SK-N-SH (cell line): ENCODE data around the gene ABHD15.

Source experiments
- ELF1 ChIP-seq: IDR thresholded peaks from 2 replicates; pipeline ENCODE4 v1.4.0; 2012
- EZH2phosphoT487 ChIP-seq: fragments of 200-600 bp; sonication (generic); IDR thresholded peaks from 2 replicates; pipeline ENCODE4 v1.6.1; 2017; ENCODE audit warnings: low read depth, mixed run types, mild to moderate bottlenecking, antibody characterized with exemption, moderate library complexity, borderline replicate concordance
- FOXM1 ChIP-seq: IDR thresholded peaks from 2 replicates; pipeline ENCODE4 v1.4.0; 2012; ENCODE audit warnings: low read depth, mild to moderate bottlenecking
- MEF2A ChIP-seq: IDR thresholded peaks from 2 replicates; pipeline ENCODE4 v1.4.0; 2012; ENCODE audit warnings: low read depth, borderline replicate concordance
- NRF1 ChIP-seq: IDR thresholded peaks from 2 replicates; pipeline ENCODE4 v1.6.1; 2012; ENCODE audit warnings: low read depth, mild to moderate bottlenecking, low read length
- RAD21 ChIP-seq: IDR thresholded peaks from 2 replicates; pipeline ENCODE4 v1.6.1; 2012; ENCODE audit warnings: mild to moderate bottlenecking, low read length
- RCOR1 ChIP-seq: fragments of 150-350 bp; IDR thresholded peaks from 2 replicates; pipeline ENCODE4 v1.6.1; 2017; ENCODE audit warnings: antibody characterized with exemption, low read length
- SIN3A ChIP-seq: IDR thresholded peaks from 2 replicates; pipeline ENCODE4 v1.6.1; 2012; ENCODE audit warnings: low read depth, mild to moderate bottlenecking, low read length, moderate library complexity, borderline replicate concordance
- SMC3 ChIP-seq: IDR thresholded peaks from 2 replicates; pipeline ENCODE4 v1.6.1; 2012; ENCODE audit warnings: low read depth, low read length, improper control_type of control experiment
- TAF1 ChIP-seq: IDR thresholded peaks from 2 replicates; pipeline ENCODE4 v1.6.1; 2012; ENCODE audit warnings: low read depth, mild to moderate bottlenecking, low read length, moderate library complexity, borderline replicate concordance
- TEAD4 ChIP-seq: IDR thresholded peaks from 2 replicates; pipeline ENCODE4 v1.4.0; 2012; ENCODE audit warnings: mild to moderate bottlenecking, borderline replicate concordance; ENCODE audit not compliant: insufficient read depth
- YY1 ChIP-seq: IDR thresholded peaks from 2 replicates; pipeline ENCODE4 v1.4.0; 2012; ENCODE audit warnings: low read depth, mild to moderate bottlenecking
- TF ChIP-seq, protein P1 (sequence below): IDR thresholded peaks from 2 replicates; pipeline ENCODE4 v1.6.1; 2012; ENCODE audit warnings: mild to moderate bottlenecking, low read depth, low read length, moderate library complexity
- TF ChIP-seq, protein P2 (sequence below): fragments of 200-600 bp; sonication (generic); IDR thresholded peaks from 2 replicates; pipeline ENCODE4 v1.6.1; 2017; ENCODE audit warnings: antibody characterized with exemption, mild to moderate bottlenecking, moderate library complexity

- no peak for TF ChIP-seq RAD21
- TF ChIP-seq, protein P1, sequence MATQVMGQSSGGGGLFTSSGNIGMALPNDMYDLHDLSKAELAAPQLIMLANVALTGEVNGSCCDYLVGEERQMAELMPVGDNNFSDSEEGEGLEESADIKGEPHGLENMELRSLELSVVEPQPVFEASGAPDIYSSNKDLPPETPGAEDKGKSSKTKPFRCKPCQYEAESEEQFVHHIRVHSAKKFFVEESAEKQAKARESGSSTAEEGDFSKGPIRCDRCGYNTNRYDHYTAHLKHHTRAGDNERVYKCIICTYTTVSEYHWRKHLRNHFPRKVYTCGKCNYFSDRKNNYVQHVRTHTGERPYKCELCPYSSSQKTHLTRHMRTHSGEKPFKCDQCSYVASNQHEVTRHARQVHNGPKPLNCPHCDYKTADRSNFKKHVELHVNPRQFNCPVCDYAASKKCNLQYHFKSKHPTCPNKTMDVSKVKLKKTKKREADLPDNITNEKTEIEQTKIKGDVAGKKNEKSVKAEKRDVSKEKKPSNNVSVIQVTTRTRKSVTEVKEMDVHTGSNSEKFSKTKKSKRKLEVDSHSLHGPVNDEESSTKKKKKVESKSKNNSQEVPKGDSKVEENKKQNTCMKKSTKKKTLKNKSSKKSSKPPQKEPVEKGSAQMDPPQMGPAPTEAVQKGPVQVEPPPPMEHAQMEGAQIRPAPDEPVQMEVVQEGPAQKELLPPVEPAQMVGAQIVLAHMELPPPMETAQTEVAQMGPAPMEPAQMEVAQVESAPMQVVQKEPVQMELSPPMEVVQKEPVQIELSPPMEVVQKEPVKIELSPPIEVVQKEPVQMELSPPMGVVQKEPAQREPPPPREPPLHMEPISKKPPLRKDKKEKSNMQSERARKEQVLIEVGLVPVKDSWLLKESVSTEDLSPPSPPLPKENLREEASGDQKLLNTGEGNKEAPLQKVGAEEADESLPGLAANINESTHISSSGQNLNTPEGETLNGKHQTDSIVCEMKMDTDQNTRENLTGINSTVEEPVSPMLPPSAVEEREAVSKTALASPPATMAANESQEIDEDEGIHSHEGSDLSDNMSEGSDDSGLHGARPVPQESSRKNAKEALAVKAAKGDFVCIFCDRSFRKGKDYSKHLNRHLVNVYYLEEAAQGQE, result no peak
- no peak for TF ChIP-seq TEAD4
- TF ChIP-seq, protein P2, sequence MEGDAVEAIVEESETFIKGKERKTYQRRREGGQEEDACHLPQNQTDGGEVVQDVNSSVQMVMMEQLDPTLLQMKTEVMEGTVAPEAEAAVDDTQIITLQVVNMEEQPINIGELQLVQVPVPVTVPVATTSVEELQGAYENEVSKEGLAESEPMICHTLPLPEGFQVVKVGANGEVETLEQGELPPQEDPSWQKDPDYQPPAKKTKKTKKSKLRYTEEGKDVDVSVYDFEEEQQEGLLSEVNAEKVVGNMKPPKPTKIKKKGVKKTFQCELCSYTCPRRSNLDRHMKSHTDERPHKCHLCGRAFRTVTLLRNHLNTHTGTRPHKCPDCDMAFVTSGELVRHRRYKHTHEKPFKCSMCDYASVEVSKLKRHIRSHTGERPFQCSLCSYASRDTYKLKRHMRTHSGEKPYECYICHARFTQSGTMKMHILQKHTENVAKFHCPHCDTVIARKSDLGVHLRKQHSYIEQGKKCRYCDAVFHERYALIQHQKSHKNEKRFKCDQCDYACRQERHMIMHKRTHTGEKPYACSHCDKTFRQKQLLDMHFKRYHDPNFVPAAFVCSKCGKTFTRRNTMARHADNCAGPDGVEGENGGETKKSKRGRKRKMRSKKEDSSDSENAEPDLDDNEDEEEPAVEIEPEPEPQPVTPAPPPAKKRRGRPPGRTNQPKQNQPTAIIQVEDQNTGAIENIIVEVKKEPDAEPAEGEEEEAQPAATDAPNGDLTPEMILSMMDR, result no peak
- no peak for TF ChIP-seq TAF1
- TF ChIP-seq EZH2phosphoT487, result no peak
- no peak for TF ChIP-seq MEF2A
- TF ChIP-seq SMC3, result no peak
- TF ChIP-seq SIN3A, result no peak
- no peak for TF ChIP-seq NRF1
- no peak for TF ChIP-seq RCOR1
- no peak for TF ChIP-seq YY1
- TF ChIP-seq ELF1, result no peak
- no peak for TF ChIP-seq FOXM1
These were observed 10.8 kb upstream of the ABHD15 start for GRCh38 chr17:29577385-29578211.
